GM23248 (cell line): ENCODE measurements around the gene CDH13.

Experiments
- EZH2 ChIP-seq: fragments of 200-600 bp; sonication (generic); IDR thresholded peaks from 2 replicates; pipeline ENCODE4 v1.6.1; 2018; ENCODE audit warnings: antibody characterized with exemption, mild to moderate bottlenecking; ENCODE audit not compliant: insufficient read depth, poor library complexity, severe bottlenecking
- EZH2phosphoT487 ChIP-seq: fragments of 200-600 bp; sonication (generic); IDR thresholded peaks from 2 replicates; pipeline ENCODE4 v1.6.1; 2018; ENCODE audit warnings: antibody characterized with exemption, moderate library complexity, mild to moderate bottlenecking, low read depth; ENCODE audit not compliant: insufficient read depth

DNA sequence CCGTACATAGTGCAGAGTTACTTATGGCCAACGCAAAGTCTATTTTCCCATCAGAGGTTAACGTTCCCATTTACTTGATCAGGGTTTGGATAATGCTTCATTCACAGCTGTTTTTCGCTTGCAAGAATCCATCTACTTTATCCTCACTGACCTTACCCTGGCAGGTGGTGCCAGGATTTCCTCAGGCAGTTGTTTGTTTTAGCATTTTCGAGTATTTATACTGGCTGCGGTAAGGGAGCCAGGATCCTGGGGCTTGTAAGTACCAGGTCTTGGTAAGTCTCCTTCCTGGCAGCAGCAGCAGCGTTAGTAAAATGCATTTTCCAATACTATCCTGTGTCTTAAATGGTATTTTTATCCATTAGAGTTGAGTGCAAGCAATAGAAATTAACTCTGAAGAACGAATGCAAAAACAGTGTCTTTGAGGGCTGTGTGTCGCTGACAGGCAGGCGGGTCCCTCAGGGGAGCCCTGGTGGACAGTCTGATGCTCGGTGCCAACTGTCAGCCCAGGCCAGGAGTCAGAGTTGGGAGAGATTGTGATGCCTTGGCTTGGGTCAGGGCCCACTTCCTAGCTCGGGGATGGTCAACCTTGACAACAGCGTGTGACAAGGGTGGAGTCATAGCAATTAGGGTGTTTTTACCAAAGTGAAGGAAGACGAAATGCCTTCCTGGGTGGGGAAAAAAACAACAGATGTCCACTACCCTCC is 1088.6 kb downstream of the CDH13 start:
- TF ChIP-seq EZH2 = no peak
- TF ChIP-seq EZH2phosphoT487 = no peak
